ENCODE data around the gene AXL. TPM values are rescaled to one million over a fixed set of nuclear protein-coding genes. Genes with fewer than 3 reads are reported as not detected.
A peak's percentile ranks its signal among the peaks of the same experiment; 100 is the strongest.

Gene AXL
- total and polyA plus RNA-seq, 9 of the 15 experiments (the other 6 are each of a cell fraction or from before 2014, with no cell fraction given) = 0.80 to 6.6 (median 1.6) TPM

DNA sequence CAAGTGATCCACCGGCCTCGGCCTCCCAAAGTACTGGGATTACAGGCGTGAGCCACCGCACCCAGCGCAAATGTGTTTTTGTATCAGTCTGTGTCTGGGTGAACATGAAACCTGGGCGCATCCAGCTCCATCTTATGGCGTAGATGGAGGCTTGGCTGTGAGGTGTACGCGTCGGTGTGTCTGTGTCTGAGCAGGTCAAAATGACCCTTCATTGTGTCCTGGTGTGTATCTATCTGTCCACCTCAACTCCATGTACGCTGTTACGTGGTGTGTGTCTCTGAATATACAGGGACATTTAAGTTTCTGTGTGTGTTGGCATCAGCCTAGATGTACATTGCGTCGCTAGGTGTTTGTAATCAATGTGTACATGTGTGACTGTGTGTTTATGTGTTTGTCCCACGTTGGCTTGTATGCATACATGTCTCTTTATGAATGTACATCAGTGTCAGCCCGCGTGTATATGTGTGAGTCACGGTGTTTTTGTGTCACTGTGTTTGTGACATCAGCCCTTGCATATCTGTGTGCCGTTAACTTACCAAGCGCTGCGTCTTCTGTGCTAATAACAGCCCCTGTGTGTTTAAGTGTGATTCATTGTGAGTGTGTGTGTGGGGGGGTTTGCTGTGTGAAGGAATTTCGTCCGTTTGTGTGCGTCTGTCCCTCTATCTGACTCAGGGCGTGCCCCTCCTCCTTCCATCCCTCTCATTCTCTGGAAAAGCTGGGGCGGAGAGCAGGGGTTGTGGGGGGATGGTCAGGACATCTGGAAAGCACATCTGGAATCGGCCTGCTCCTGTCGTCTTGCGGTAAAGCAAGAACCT lies 6.4 kb downstream of the AXL start (continued):
- no peak for TF ChIP-seq KAT7 (CRISPR knock-in tag; IDR thresholded peaks at IDR 0.05; ENCODE audit: borderline replicate concordance)
- TF ChIP-seq RERE (CRISPR knock-in tag; IDR thresholded peaks at IDR 0.05; ENCODE audit: borderline replicate concordance) = no peak
- no peak for TF ChIP-seq HNRNPH1 (optimal IDR thresholded peaks at IDR 0.05; ENCODE audit: low read depth, low read length)
- TF ChIP-seq HDAC6 (IDR thresholded peaks at IDR 0.05; ENCODE audit: low read depth, low read length) = no peak
- TF ChIP-seq SAFB2 (IDR thresholded peaks at IDR 0.05; ENCODE audit: borderline replicate concordance, low read depth, low read length, severe bottlenecking) = no peak
- TF ChIP-seq CBFA2T3 (IDR thresholded peaks at IDR 0.05) = peak; percentile 74
- no peak for TF ChIP-seq E2F5 (CRISPR knock-in tag; IDR thresholded peaks at IDR 0.05)
- TF ChIP-seq CBX1 (IDR thresholded peaks at IDR 0.05; ENCODE audit: low read depth) = no peak
- TF ChIP-seq NUFIP1 (IDR thresholded peaks at IDR 0.05; ENCODE audit: partially characterized antibody) = no peak
- TF ChIP-seq, protein P1, sequence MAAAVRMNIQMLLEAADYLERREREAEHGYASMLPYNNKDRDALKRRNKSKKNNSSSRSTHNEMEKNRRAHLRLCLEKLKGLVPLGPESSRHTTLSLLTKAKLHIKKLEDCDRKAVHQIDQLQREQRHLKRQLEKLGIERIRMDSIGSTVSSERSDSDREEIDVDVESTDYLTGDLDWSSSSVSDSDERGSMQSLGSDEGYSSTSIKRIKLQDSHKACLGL (CRISPR knock-in tag; IDR thresholded peaks at IDR 0.05; ENCODE audit: borderline replicate concordance, poor library complexity, severe bottlenecking) = no peak
- TF ChIP-seq ELF1 (tag; IDR thresholded peaks at IDR 0.05) = no peak
- TF ChIP-seq MCM2 (IDR thresholded peaks at IDR 0.05; ENCODE audit: low read depth) = no peak
- TF ChIP-seq GATAD2B (IDR thresholded peaks at IDR 0.05; ENCODE audit: borderline replicate concordance) = no peak
- TF ChIP-seq HBP1 (CRISPR knock-in tag; IDR thresholded peaks at IDR 0.05) = no peak
- no peak for TF ChIP-seq ZNF586 (CRISPR knock-in tag; conservative IDR thresholded peaks at IDR 0.05)
- peak; percentile 91 for TF ChIP-seq VEZF1 (CRISPR knock-in tag; IDR thresholded peaks at IDR 0.05)
